Measurements from ENCODE around the gene ILF3. TPM values are rescaled to one million over a fixed set of nuclear protein-coding genes. Genes with fewer than 3 reads are reported as not detected.

Gene ILF3
- total and polyA plus RNA-seq, 12 donors, result 75.0 to 254 (median 184) TPM

GRCh38 chr19:10737722-10738121 lies 83.6 kb downstream of the ILF3 start:
- peak overlapping the region in 1 of 5 donors; percentile 26 for H3K27ac ChIP-seq
- TF ChIP-seq POLR2A (IDR thresholded peaks at IDR 0.05), result no peak
- TF ChIP-seq CTCF (IDR thresholded peaks at IDR 0.05), result no peak
- 91 to 92% (median 91%) methylated on average over 6 to 9 of the region's 9 CpGs for WGBS, 4 donors
- H3K27me3 ChIP-seq, result no peaks in the 10 kb centered on the region
- no peaks in the 10 kb centered on the region for H3K36me3 ChIP-seq (replicated peaks in 1 of 2)
- DNase-seq, result no peak
- H3K4me3 ChIP-seq, result no peak overlapping the region
- peaks cover 8 to 38% of the 10 kb centered on the region in 2 donors for H3K4me1 ChIP-seq (replicated peaks in 1 of 2)
- no peaks in the 10 kb centered on the region for H3K9me3 ChIP-seq (replicated peaks in 1 of 3)
- intact Hi-C loops (cut with DNase I), result no loop called here

- no peak for DNase-seq
- no peak overlapping the region for H3K4me3 ChIP-seq
- no peaks in the 10 kb centered on the region for H3K36me3 ChIP-seq (replicated peaks in 1 of 2)
- peaks cover 36 to 56% of the 10 kb centered on the region in 2 donors for H3K4me1 ChIP-seq (replicated peaks in 1 of 2)
- intact Hi-C loops (cut with DNase I), result no loop called here
- 65 to 82% (median 76%) methylated on average over 3 of the region's 3 CpGs for WGBS, 4 donors
- H3K27me3 ChIP-seq, result no peaks in the 10 kb centered on the region
- H3K27ac ChIP-seq, result no peak overlapping the region
- TF ChIP-seq POLR2A (IDR thresholded peaks at IDR 0.05), result no peak
- no peak for TF ChIP-seq CTCF (IDR thresholded peaks at IDR 0.05)
- no peaks in the 10 kb centered on the region for H3K9me3 ChIP-seq (replicated peaks in 1 of 3)
These were observed 86.7 kb downstream of the ILF3 start for GRCh38 chr19:10740798-10741197.

MicroRNA genes within 50 kb of the gene (microRNA counts, 767-probe panel; counts per million panel counts)
- microRNA hsa-miR-638, result 0 counts per million in 2 donors

Small RNA genes within 50 kb of the gene (microRNA-seq; reads per million reads assigned to microRNA genes)
- 0 to 0.76 (median 0.45) reads per million in 3 donors for gene MIR638

Small RNA genes within 50 kb of the gene (small RNA-seq; reads per million reads assigned to genes)
- gene MIR638, result 0 reads per million in 2 donors

Other genes with a start within 250 kb of the ILF3 start
- gene PDE4A, start 233.8 kb upstream of the ILF3 start, total RNA-seq, result 10 to 100 TPM in 7 of 9 donors, 1 to 10 TPM in 1, under 1 TPM in 1; 0.28 to 20.4 (median 12.0) TPM
- 1 to 10 TPM; 4.4 to 10.0 (median 6.4) TPM for gene PDE4A, start 233.8 kb upstream of the ILF3 start, polyA plus RNA-seq
- gene KEAP1, start 151.0 kb upstream of the ILF3 start, total RNA-seq, result 100 to 1,000 TPM in 1 of 9 donors, 10 to 100 TPM in 8; 71.1 to 106 (median 75.4) TPM
- gene KEAP1, start 151.0 kb upstream of the ILF3 start, polyA plus RNA-seq, result 100 to 1,000 TPM in 1 of 3 donors, 10 to 100 TPM in 2; 71.0 to 101 (median 97.3) TPM
- 1 to 10 TPM in 2 of 9 donors, under 1 TPM in 6, not detected in 1; 0.14 to 3.0 (median 0.61) TPM for gene S1PR5, start 136.9 kb upstream of the ILF3 start, total RNA-seq
- gene S1PR5, start 136.9 kb upstream of the ILF3 start, polyA plus RNA-seq, result under 1 TPM; 0.37 to 0.97 (median 0.51) TPM
- gene ATG4D, start 110.4 kb upstream of the ILF3 start, total RNA-seq, result 10 to 100 TPM; 26.4 to 93.7 (median 37.8) TPM
- gene ATG4D, start 110.4 kb upstream of the ILF3 start, polyA plus RNA-seq, result 10 to 100 TPM in 2 of 3 donors, 1 to 10 TPM in 1; 7.4 to 58.2 (median 53.2) TPM
- 10 to 100 TPM in 8 of 9 donors, 1 to 10 TPM in 1; 7.1 to 32.4 (median 18.7) TPM for gene KRI1, start 88.3 kb upstream of the ILF3 start, total RNA-seq
- 10 to 100 TPM; 29.7 to 69.0 (median 29.8) TPM for gene KRI1, start 88.3 kb upstream of the ILF3 start, polyA plus RNA-seq
- gene CDKN2D, start 85.4 kb upstream of the ILF3 start, total RNA-seq, result 10 to 100 TPM in 2 of 9 donors, 1 to 10 TPM in 7; 1.9 to 17.4 (median 6.5) TPM
- 10 to 100 TPM in 2 of 3 donors, 1 to 10 TPM in 1; 7.4 to 11.2 (median 10.0) TPM for gene CDKN2D, start 85.4 kb upstream of the ILF3 start, polyA plus RNA-seq
- under 1 TPM in 2 of 9 donors, not detected in 7; 0.19 to 0.43 TPM for gene AP1M2, start 67.0 kb upstream of the ILF3 start, total RNA-seq
- under 1 TPM in 2 of 3 donors, not detected in 1; 0.10 to 0.97 TPM for gene AP1M2, start 67.0 kb upstream of the ILF3 start, polyA plus RNA-seq
- 100 to 1,000 TPM in 4 of 9 donors, 10 to 100 TPM in 5; 20.4 to 188 (median 90.8) TPM for gene SLC44A2, start 28.8 kb upstream of the ILF3 start, total RNA-seq
- 10 to 100 TPM; 67.3 to 92.3 (median 68.1) TPM for gene SLC44A2, start 28.8 kb upstream of the ILF3 start, polyA plus RNA-seq
- gene QTRT1, start 47.1 kb downstream of the ILF3 start, total RNA-seq, result 10 to 100 TPM; 16.4 to 82.7 (median 40.3) TPM
- 100 to 1,000 TPM in 2 of 3 donors, 1 to 10 TPM in 1; 8.1 to 466 (median 422) TPM for gene QTRT1, start 47.1 kb downstream of the ILF3 start, polyA plus RNA-seq
- gene DNM2, start 63.7 kb downstream of the ILF3 start, total RNA-seq, result 100 to 1,000 TPM in 8 of 9 donors, 10 to 100 TPM in 1; 73.3 to 196 (median 166) TPM
- 100 to 1,000 TPM; 103 to 157 (median 124) TPM for gene DNM2, start 63.7 kb downstream of the ILF3 start, polyA plus RNA-seq
- gene TMED1, start 181.9 kb downstream of the ILF3 start, total RNA-seq, result 100 to 1,000 TPM in 1 of 9 donors, 10 to 100 TPM in 8; 36.5 to 103 (median 55.7) TPM
- gene TMED1, start 181.9 kb downstream of the ILF3 start, polyA plus RNA-seq, result 10 to 100 TPM; 12.5 to 49.6 (median 34.9) TPM
- 1 to 10 TPM in 7 of 9 donors, under 1 TPM in 2; 0.30 to 5.6 (median 1.9) TPM for gene C19orf38, start 194.1 kb downstream of the ILF3 start, total RNA-seq
- gene C19orf38, start 194.1 kb downstream of the ILF3 start, polyA plus RNA-seq, result 1 to 10 TPM; 1.1 to 2.0 (median 1.9) TPM
- 10 to 100 TPM in 8 of 9 donors, 1 to 10 TPM in 1; 8.2 to 36.3 (median 22.0) TPM for gene CARM1, start 217.2 kb downstream of the ILF3 start, total RNA-seq
- 10 to 100 TPM; 13.8 to 38.1 (median 20.4) TPM for gene CARM1, start 217.2 kb downstream of the ILF3 start, polyA plus RNA-seq

All from adrenal gland (tissue), 12 donors.